Panc1 (cell line): ENCODE results near the gene GPR148. TPM values are rescaled to one million over a fixed set of nuclear protein-coding genes. Genes with fewer than 3 reads are reported as not detected.

ENCODE experiments used
- ATAC-seq: fragments of 200-7000 bp; cut with Tn5 transposase; 2 replicates; pipeline ENCODE4 v1.9.1; 2020; ENCODE audit warnings: mild to moderate bottlenecking, moderate library complexity
- BruUV-seq: library from RNA; stranded (reverse); fragments of 400-500 nt; replicated peaks from 2 replicates; lab custom pipeline; 2021; lab: Mats Ljungman, UMichigan
- CTCF ChIA-PET: fragments of 300-600 bp; sonication (Branson Sonifier 250); formaldehyde crosslinking; loops from one replicate; lab custom pipeline; 2022; ENCODE audit warnings: antibody characterized with exemption; lab: Charles Lee
- POLR2A ChIA-PET: fragments of 300-600 bp; sonication (Branson Sonifier 250); formaldehyde crosslinking; loops from one replicate; lab custom pipeline; 2022; ENCODE audit warnings: antibody characterized with exemption; lab: Charles Lee
- DNase-seq: peaks from one replicate; pipeline ENCODE4 v3.0.0-alpha.2; 2010; ENCODE audit warnings: low read depth, low spot score
- H3K27ac ChIP-seq: 2 replicates; pipeline ENCODE4 v1.5.1; 2011; ENCODE audit warnings: mild to moderate bottlenecking, low read length, inconsistent platforms
- H3K27me3 ChIP-seq: fragments of 200-500 bp; sonication (Bioruptor generic); 2 replicates; pipeline ENCODE4 v1.6.0; 2014; ENCODE audit warnings: low read length, inconsistent platforms; ENCODE audit not compliant: control insufficient read depth, insufficient read depth
- H3K36me3 ChIP-seq: fragments of 200-500 bp; sonication (Bioruptor generic); 2 replicates; pipeline ENCODE4 v1.5.1; 2014; ENCODE audit warnings: inconsistent platforms, mild to moderate bottlenecking, low read length, moderate library complexity; ENCODE audit not compliant: control insufficient read depth, insufficient read depth
- H3K4me1 ChIP-seq: 2 replicates; pipeline ENCODE4 v1.5.1; 2011; ENCODE audit warnings: inconsistent platforms, mild to moderate bottlenecking, low read length, moderate library complexity; ENCODE audit not compliant: control insufficient read depth, insufficient read depth
- H3K4me3 ChIP-seq, 2 experiments: 2 replicates each; pipeline ENCODE4 v1.5.1; 2011 to 2012; ENCODE audit warnings: low read depth in 2 of 2, low read length in 2 of 2, mild to moderate bottlenecking in 2 of 2, inconsistent platforms in 1 of 2, moderate library complexity in 1 of 2
- H3K9me3 ChIP-seq: fragments of 200-500 bp; sonication (Bioruptor generic); 2 replicates; pipeline ENCODE4 v1.5.1; 2014; ENCODE audit warnings: low read depth, mild to moderate bottlenecking, inconsistent platforms, low read length, moderate library complexity; ENCODE audit not compliant: control insufficient read depth, insufficient read depth
- POLR2AphosphoS5 ChIP-seq: IDR thresholded peaks from 2 replicates; pipeline ENCODE4 v1.6.1; 2012; ENCODE audit warnings: mild to moderate bottlenecking, low read depth, low read length, moderate library complexity
- SIN3A ChIP-seq: IDR thresholded peaks from 2 replicates; pipeline ENCODE4 v1.6.1; 2012; ENCODE audit warnings: low read depth, mild to moderate bottlenecking, low read length, moderate library complexity, borderline replicate concordance; ENCODE audit not compliant: insufficient read depth
- TCF7L2 ChIP-seq: IDR thresholded peaks from 2 replicates; pipeline ENCODE4 v1.6.1; 2011; ENCODE audit warnings: mild to moderate bottlenecking, low read depth, low read length, inconsistent platforms
- in situ Hi-C: cut with HindIII; loops from 2 replicates; pipeline ENCODE4 v1.10.0; 2016; ENCODE audit warnings: low sequenced_read_pairs, low pct_unique_long_range_greater_than_20kb
- intact Hi-C: fragments of 100-400 bp; cut with micrococcal nuclease; formaldehyde crosslinking; loops from one replicate; pipeline ENCODE4 v1.10.0; 2022; ENCODE audit not compliant: unreplicated experiment
- total RNA-seq: library from RNA; stranded (reverse); gene quantifications from one replicate; pipeline ENCODE4 v1.2.1, GENCODE V29; 2021; ENCODE audit not compliant: unreplicated experiment
- TF ChIP-seq, protein P1 (sequence below): fragments of 450-650 bp; IDR thresholded peaks from 2 replicates; pipeline ENCODE4 v1.5.1; 2017; ENCODE audit warnings: mild to moderate bottlenecking
- TF ChIP-seq, protein P2 (sequence below), 2 experiments: IDR thresholded peaks; 2 replicates each; pipeline ENCODE4 v1.6.1; 2011 to 2012; ENCODE audit warnings: low read depth in 2 of 2, control low read depth in 1 of 2, low read length in 1 of 2, mild to moderate bottlenecking in 1 of 2, moderate library complexity in 1 of 2; ENCODE audit not compliant: insufficient read depth in 1 of 2

Gene GPR148
- total RNA-seq, 1 experiment from 2014 or later = not detected

DNA sequence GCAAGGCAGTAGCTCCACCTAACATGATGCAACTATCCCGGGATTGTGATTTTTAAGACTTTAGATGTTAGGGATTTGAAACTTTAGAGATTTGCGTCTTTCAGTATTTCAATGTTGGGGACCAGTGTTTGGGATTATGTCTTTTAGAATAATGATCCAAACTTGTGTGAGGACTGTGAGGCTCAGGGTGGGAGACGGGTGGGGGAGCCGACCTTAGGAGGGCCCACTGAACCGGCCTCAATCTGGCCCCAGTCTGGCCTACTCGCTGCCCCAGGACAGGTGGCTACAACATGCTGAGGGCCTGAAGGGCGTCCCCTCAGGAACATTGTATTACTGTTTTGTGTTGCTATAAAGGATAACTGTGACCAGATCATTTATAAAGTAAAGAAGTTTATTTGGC is 37.2 kb downstream of the GPR148 start:
- Histone ChIP-seq H3K4me1 (no peaks in the 10 kb centered on the region), H3K9me3 (no peaks in the 10 kb centered on the region), H3K36me3 (no peaks in the 10 kb centered on the region), H3K4me3 (no peak overlapping the region), H3K27ac (no peak overlapping the region), H3K27me3 (no peaks in the 10 kb centered on the region; the same call in 1 of the 2 replicates)
- TF ChIP-seq, protein P1, sequence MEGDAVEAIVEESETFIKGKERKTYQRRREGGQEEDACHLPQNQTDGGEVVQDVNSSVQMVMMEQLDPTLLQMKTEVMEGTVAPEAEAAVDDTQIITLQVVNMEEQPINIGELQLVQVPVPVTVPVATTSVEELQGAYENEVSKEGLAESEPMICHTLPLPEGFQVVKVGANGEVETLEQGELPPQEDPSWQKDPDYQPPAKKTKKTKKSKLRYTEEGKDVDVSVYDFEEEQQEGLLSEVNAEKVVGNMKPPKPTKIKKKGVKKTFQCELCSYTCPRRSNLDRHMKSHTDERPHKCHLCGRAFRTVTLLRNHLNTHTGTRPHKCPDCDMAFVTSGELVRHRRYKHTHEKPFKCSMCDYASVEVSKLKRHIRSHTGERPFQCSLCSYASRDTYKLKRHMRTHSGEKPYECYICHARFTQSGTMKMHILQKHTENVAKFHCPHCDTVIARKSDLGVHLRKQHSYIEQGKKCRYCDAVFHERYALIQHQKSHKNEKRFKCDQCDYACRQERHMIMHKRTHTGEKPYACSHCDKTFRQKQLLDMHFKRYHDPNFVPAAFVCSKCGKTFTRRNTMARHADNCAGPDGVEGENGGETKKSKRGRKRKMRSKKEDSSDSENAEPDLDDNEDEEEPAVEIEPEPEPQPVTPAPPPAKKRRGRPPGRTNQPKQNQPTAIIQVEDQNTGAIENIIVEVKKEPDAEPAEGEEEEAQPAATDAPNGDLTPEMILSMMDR = no peak
- TF ChIP-seq, protein P2, sequence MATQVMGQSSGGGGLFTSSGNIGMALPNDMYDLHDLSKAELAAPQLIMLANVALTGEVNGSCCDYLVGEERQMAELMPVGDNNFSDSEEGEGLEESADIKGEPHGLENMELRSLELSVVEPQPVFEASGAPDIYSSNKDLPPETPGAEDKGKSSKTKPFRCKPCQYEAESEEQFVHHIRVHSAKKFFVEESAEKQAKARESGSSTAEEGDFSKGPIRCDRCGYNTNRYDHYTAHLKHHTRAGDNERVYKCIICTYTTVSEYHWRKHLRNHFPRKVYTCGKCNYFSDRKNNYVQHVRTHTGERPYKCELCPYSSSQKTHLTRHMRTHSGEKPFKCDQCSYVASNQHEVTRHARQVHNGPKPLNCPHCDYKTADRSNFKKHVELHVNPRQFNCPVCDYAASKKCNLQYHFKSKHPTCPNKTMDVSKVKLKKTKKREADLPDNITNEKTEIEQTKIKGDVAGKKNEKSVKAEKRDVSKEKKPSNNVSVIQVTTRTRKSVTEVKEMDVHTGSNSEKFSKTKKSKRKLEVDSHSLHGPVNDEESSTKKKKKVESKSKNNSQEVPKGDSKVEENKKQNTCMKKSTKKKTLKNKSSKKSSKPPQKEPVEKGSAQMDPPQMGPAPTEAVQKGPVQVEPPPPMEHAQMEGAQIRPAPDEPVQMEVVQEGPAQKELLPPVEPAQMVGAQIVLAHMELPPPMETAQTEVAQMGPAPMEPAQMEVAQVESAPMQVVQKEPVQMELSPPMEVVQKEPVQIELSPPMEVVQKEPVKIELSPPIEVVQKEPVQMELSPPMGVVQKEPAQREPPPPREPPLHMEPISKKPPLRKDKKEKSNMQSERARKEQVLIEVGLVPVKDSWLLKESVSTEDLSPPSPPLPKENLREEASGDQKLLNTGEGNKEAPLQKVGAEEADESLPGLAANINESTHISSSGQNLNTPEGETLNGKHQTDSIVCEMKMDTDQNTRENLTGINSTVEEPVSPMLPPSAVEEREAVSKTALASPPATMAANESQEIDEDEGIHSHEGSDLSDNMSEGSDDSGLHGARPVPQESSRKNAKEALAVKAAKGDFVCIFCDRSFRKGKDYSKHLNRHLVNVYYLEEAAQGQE (IDR thresholded peaks at IDR 0.05; ENCODE audit: insufficient read depth in 1 of 2, low read depth in 2 of 2, low read length in 1 of 2) = no peak
- no peak for TF ChIP-seq SIN3A
- no peak for DNase-seq
- POLR2A ChIA-PET = no interaction called here
- intact Hi-C loops (no loop called here), in situ Hi-C loops (no loop called here)
- ATAC-seq = no peak
- no TSS peak for BruUV-seq
- CTCF ChIA-PET = interaction anchor here (0.7 kb wide), 1 partner anchor 21 kb away, joined by 3 read pairs; no protein-coding TSS in a partner anchor

DNA sequence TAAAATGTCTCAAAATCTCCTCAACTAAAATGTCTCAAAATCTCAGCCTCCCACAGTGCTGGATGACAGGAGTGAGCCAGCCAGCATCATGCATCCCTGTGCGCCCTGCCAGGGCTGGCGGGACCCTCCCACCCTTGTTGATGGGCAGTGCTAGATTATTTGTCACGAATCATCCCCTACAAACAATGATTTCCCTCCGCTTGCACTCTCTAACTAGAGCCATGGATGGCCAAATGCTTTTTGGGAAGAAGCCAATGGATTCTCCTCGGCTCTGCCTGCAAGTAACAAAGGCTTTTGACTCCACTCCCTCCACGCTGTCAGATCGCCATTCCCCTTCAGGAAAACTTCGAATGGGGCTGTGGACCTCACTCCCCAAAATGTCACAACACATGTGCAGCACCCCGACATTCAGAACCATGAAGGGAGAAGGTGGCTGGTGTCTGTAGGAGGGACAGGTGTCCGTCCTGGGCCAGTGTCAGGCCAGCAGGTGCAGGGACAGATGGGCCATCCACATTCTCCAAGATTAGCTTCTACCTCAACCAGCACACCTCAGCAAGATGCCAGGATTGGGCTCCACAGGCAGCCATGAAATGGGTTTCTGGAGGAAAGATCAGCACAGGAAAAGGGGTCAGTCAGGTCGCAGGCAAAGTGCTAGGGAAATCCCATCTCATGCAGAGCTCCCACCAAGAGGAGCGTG is 38.0 kb downstream of the GPR148 start:
- Histone ChIP-seq H3K4me3 (no peak overlapping the region), H3K36me3 (no peaks in the 10 kb centered on the region), H3K27ac (no peak overlapping the region), H3K9me3 (no peaks in the 10 kb centered on the region), H3K27me3 (no peaks in the 10 kb centered on the region; the same call in 1 of the 2 replicates), H3K4me1 (no peaks in the 10 kb centered on the region)
- in situ Hi-C loops = no loop called here
- ChIA-PET POLR2A (no interaction called here), CTCF (no interaction called here)
- TF ChIP-seq, protein P1 = no peak
- TF ChIP-seq SIN3A = no peak
- TF ChIP-seq POLR2AphosphoS5 = no peak
- no peak for TF ChIP-seq TCF7L2
- TF ChIP-seq, protein P2 (IDR thresholded peaks at IDR 0.05; ENCODE audit: insufficient read depth in 1 of 2, low read depth in 2 of 2, low read length in 1 of 2) = no peak
- ATAC-seq = no peak
- no TSS peak for BruUV-seq
- DNase-seq = no peak
- intact Hi-C loops = no loop called here
